Esophagus muscularis mucosa (tissue), 3 donors: Measurements from ENCODE around the gene PLEKHG1.

ENCODE experiments used
- CTCF ChIP-seq, 3 experiments: fragments of 200-600 bp in 2 of 3; fragments of 450-650 bp in 1 of 3; sonication (generic) in 2 of 3; IDR thresholded peaks; one replicate each; pipeline ENCODE4 v1.5.1; 2017 to 2019; ENCODE audit warnings: antibody characterized with exemption in 3 of 3, mild to moderate bottlenecking in 2 of 3, moderate library complexity in 1 of 3
- POLR2A ChIP-seq: fragments of 450-650 bp; IDR thresholded peaks from one replicate; pipeline ENCODE4 v1.6.1; 2017; ENCODE audit warnings: antibody characterized with exemption, moderate library complexity, mild to moderate bottlenecking, low read depth
- POLR2AphosphoS5 ChIP-seq, 2 donors: sonication (generic); formaldehyde crosslinking; IDR thresholded peaks; one replicate each; pipeline ENCODE4 v1.6.1; 2017; ENCODE audit warnings: antibody characterized with exemption in 2 of 2

- no peak for TF ChIP-seq CTCF (IDR thresholded peaks at IDR 0.05)
- no peak for TF ChIP-seq POLR2A
- TF ChIP-seq POLR2AphosphoS5 (IDR thresholded peaks at IDR 0.05), result no peak
Measured at GRCh38 chr6:150603176-150603575, 3.5 kb downstream of the PLEKHG1 start.
